ENCODE measurements around the gene CDON. TPM values are rescaled to one million over a fixed set of nuclear protein-coding genes. Genes with fewer than 3 reads are reported as not detected.

CDON gene
- 4.9 and 31.2 TPM in 2 replicates for total RNA-seq

GRCh38 chr11:126062679-126063506 is at the start of gene CDON:
TSS of gene CDON (minus strand) at chr11:126062866. CDS start at chr11:126023476, 39,390 bp downstream.

GRCh38 chr11:125945797-125946520 is 116.7 kb downstream of the CDON start, which contains the start of gene VSIG10L2:
TSS of gene VSIG10L2 (plus strand) at chr11:125946044. CDS start at chr11:125946056, 12 bp downstream.

Other genes starting within 250 kb of the CDON start
- gene PATE4, start 229.6 kb downstream of the CDON start, total RNA-seq = not detected in 2 replicates
- 2.7 and 3.8 TPM in 2 replicates for gene HYLS1, start 175.2 kb downstream of the CDON start, total RNA-seq
- gene PUS3, start 159.7 kb downstream of the CDON start, total RNA-seq = 11.3 and 12.8 TPM in 2 replicates
- under 0.01 TPM in 1 of 2 replicates, not detected in the other for gene DDX25, start 158.4 kb downstream of the CDON start, total RNA-seq
- gene VSIG10L2, start 116.8 kb downstream of the CDON start, total RNA-seq = 0.09 TPM in 1 of 2 replicates, not detected in the other
- 34.5 and 48.0 TPM in 2 replicates for gene RPUSD4, start 148.8 kb upstream of the CDON start, total RNA-seq
- gene FAM118B, start 148.9 kb upstream of the CDON start, total RNA-seq = 15.1 and 15.6 TPM in 2 replicates
- gene SRPRA, start 206.0 kb upstream of the CDON start, total RNA-seq = 43.5 and 59.8 TPM in 2 replicates
- gene FOXRED1, start 206.3 kb upstream of the CDON start, total RNA-seq = 11.8 and 13.7 TPM in 2 replicates
- 2.3 and 3.2 TPM in 2 replicates for gene TIRAP, start 220.2 kb upstream of the CDON start, total RNA-seq
- gene DCPS, start 241.2 kb upstream of the CDON start, total RNA-seq = 9.5 and 9.9 TPM in 2 replicates